A673 (cell line): Measurements from ENCODE around the gene MFRP. TPM values are rescaled to one million over a fixed set of nuclear protein-coding genes. Genes with fewer than 3 reads are reported as not detected.

Experiments
- BruUV-seq: library from RNA; stranded (reverse); fragments of 400-500 nt; replicated peaks from 2 replicates; lab custom pipeline; 2021; lab: Mats Ljungman, UMichigan
- CTCF ChIA-PET: fragments of 300-600 bp; sonication (Branson Sonifier 250); formaldehyde crosslinking; loops from one replicate; lab custom pipeline; 2022; ENCODE audit warnings: antibody characterized with exemption; lab: Charles Lee
- POLR2A ChIA-PET: fragments of 300-600 bp; sonication (Branson Sonifier 250); formaldehyde crosslinking; loops from one replicate; lab custom pipeline; 2022; ENCODE audit warnings: antibody characterized with exemption; ENCODE audit not compliant: low non-redundant PET; lab: Charles Lee
- DNase-seq: peaks from one replicate; pipeline ENCODE4 v3.0.0-alpha.2; 2015; ENCODE audit warnings: low spot score
- H3K27ac ChIP-seq: fragments of 200-600 bp; sonication (generic); 2 replicates; pipeline ENCODE4 v1.5.1; 2016; ENCODE audit warnings: mixed run types, low read depth, mild to moderate bottlenecking, mixed read lengths, antibody characterized with exemption, low read length; ENCODE audit not compliant: poor library complexity, severe bottlenecking
- H3K27me3 ChIP-seq: fragments of 200-600 bp; sonication (generic); replicated peaks from 2 replicates; pipeline ENCODE4 v1.6.1; 2017; ENCODE audit warnings: mixed run types, low read depth, mild to moderate bottlenecking, mixed read lengths, antibody characterized with exemption, low read length; ENCODE audit not compliant: insufficient read depth, poor library complexity
- H3K36me3 ChIP-seq: fragments of 200-600 bp; sonication (generic); 2 replicates; pipeline ENCODE4 v1.6.1; 2016; ENCODE audit warnings: mixed run types, mild to moderate bottlenecking, mixed read lengths, antibody characterized with exemption, low read length; ENCODE audit not compliant: insufficient read depth, poor library complexity, severe bottlenecking
- H3K4me1 ChIP-seq: fragments of 200-600 bp; sonication (generic); 2 replicates; pipeline ENCODE4 v1.6.1; 2017; ENCODE audit warnings: mixed run types, mild to moderate bottlenecking, mixed read lengths, antibody characterized with exemption, low read length; ENCODE audit not compliant: insufficient read depth, poor library complexity, severe bottlenecking
- H3K4me3 ChIP-seq: fragments of 200-600 bp; sonication (generic); 2 replicates; pipeline ENCODE4 v1.5.1; 2016; ENCODE audit warnings: low read depth, mixed run types, mild to moderate bottlenecking, mixed read lengths, low read length; ENCODE audit not compliant: poor library complexity, severe bottlenecking
- H3K9me3 ChIP-seq: fragments of 200-600 bp; sonication (generic); 2 replicates; pipeline ENCODE4 v1.6.1; 2016; ENCODE audit warnings: mixed run types, low read depth, mild to moderate bottlenecking, mixed read lengths, antibody characterized with exemption, low read length; ENCODE audit not compliant: poor library complexity, severe bottlenecking
- EZH2 ChIP-seq: fragments of 200-600 bp; sonication (generic); IDR thresholded peaks from 2 replicates; pipeline ENCODE4 v1.6.1; 2017; ENCODE audit warnings: borderline replicate concordance, low read depth, mild to moderate bottlenecking, mixed read lengths, antibody characterized with exemption, low read length; ENCODE audit not compliant: poor library complexity, severe bottlenecking
- intact Hi-C: fragments of 100-400 bp; cut with micrococcal nuclease; formaldehyde crosslinking; loops from one replicate; pipeline ENCODE4 v1.10.0; 2022; ENCODE audit not compliant: unreplicated experiment
- microRNA-seq: library from miRNA; unstranded; fragments of <30 nt; microRNA quantifications from one replicate; pipeline ENCODE4 v1.2.0, GENCODE V29; 2021
- total RNA-seq: library from RNA; stranded (reverse); gene quantifications from 2 replicates; pipeline ENCODE4 v1.2.3, GENCODE V29; 2021
- TF ChIP-seq, protein P1 (sequence below): fragments of 300-800, 200-600 bp; sonication (generic); conservative IDR thresholded peaks from 2 replicates; pipeline ENCODE4 v1.5.1; 2017; ENCODE audit warnings: low read depth, mild to moderate bottlenecking, antibody characterized with exemption, low read length, moderate library complexity, mixed read lengths

MFRP gene
- total RNA-seq, 1 experiment from 2014 or later, result not detected

- BruUV-seq, result no TSS peak
- Histone ChIP-seq H3K27ac (no peak overlapping the region), H3K4me1 (no peaks in the 10 kb centered on the region), H3K4me3 (no peak overlapping the region), H3K27me3 (no peaks in the 10 kb centered on the region), H3K36me3 (peaks cover 23% of the 10 kb centered on the region), H3K9me3 (peaks cover 8% of the 10 kb centered on the region)
- ChIA-PET POLR2A (no interaction called here), CTCF (no interaction called here)
- no peak for DNase-seq
- intact Hi-C loops, result no loop called here
- TF ChIP-seq, protein P1, sequence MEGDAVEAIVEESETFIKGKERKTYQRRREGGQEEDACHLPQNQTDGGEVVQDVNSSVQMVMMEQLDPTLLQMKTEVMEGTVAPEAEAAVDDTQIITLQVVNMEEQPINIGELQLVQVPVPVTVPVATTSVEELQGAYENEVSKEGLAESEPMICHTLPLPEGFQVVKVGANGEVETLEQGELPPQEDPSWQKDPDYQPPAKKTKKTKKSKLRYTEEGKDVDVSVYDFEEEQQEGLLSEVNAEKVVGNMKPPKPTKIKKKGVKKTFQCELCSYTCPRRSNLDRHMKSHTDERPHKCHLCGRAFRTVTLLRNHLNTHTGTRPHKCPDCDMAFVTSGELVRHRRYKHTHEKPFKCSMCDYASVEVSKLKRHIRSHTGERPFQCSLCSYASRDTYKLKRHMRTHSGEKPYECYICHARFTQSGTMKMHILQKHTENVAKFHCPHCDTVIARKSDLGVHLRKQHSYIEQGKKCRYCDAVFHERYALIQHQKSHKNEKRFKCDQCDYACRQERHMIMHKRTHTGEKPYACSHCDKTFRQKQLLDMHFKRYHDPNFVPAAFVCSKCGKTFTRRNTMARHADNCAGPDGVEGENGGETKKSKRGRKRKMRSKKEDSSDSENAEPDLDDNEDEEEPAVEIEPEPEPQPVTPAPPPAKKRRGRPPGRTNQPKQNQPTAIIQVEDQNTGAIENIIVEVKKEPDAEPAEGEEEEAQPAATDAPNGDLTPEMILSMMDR, result no peak
- TF ChIP-seq EZH2, result no peak
Observed at GRCh38 chr11:119293461-119293860, 53.0 kb downstream of the MFRP start.

GRCh38 chr11:119290894-119291497, 55.5 kb downstream of the MFRP start:
- Histone ChIP-seq H3K4me3 (no peak overlapping the region), H3K4me1 (no peaks in the 10 kb centered on the region), H3K27ac (no peak overlapping the region), H3K27me3 (no peaks in the 10 kb centered on the region), H3K9me3 (peaks cover 8% of the 10 kb centered on the region), H3K36me3 (peaks cover 6% of the 10 kb centered on the region)
- intact Hi-C loops, result no loop called here
- BruUV-seq, result no TSS peak
- TF ChIP-seq, protein P1, result no peak
- no peak for TF ChIP-seq EZH2
- ChIA-PET POLR2A (no interaction called here), CTCF (no interaction called here)
- DNase-seq, result no peak

Small RNAs within 50 kb of the gene (microRNA-seq; reads per million reads assigned to microRNA genes)
- not detected for gene MIR6756

Other genes with a start within 250 kb of the MFRP start
- 102 and 115 TPM in 2 replicates for gene DPAGT1, start 244.9 kb downstream of the MFRP start, total RNA-seq
- 17.1 and 17.8 TPM in 2 replicates for gene C2CD2L, start 239.4 kb downstream of the MFRP start, total RNA-seq
- gene HINFP, start 225.1 kb downstream of the MFRP start, total RNA-seq, result 31.7 and 31.9 TPM in 2 replicates
- gene ABCG4, start 197.7 kb downstream of the MFRP start, total RNA-seq, result 0.33 TPM in 1 of 2 replicates, not detected in the other
- gene NLRX1, start 178.0 kb downstream of the MFRP start, total RNA-seq, result 1.4 and 2.7 TPM in 2 replicates
- gene NHERF4, start 161.2 kb downstream of the MFRP start, total RNA-seq, result not detected in 2 replicates
- 39.9 and 40.7 TPM in 2 replicates for gene CBL, start 140.4 kb downstream of the MFRP start, total RNA-seq
- gene MCAM, start 29.6 kb downstream of the MFRP start, total RNA-seq, result 14.4 and 20.0 TPM in 2 replicates
- gene RNF26, start 12.2 kb downstream of the MFRP start, total RNA-seq, result 81.3 and 89.3 TPM in 2 replicates
- 0.31 TPM in 1 of 2 replicates, not detected in the other for gene C1QTNF5, start 5.8 kb downstream of the MFRP start, total RNA-seq
- 4.8 and 6.2 TPM in 2 replicates for gene USP2, start 35.0 kb upstream of the MFRP start, total RNA-seq
- gene THY1, start 76.5 kb upstream of the MFRP start, total RNA-seq, result 150 and 187 TPM in 2 replicates